Tibial nerve (tissue), 4 donors: ENCODE measurements around the gene EGFR. TPM values are rescaled to one million over a fixed set of nuclear protein-coding genes. Genes with fewer than 3 reads are reported as not detected.

Source experiments
- DNase-seq, 2 donors: peaks; one replicate each; pipeline ENCODE4 v3.0.0-alpha.2; 2019; ENCODE audit warnings: low spot score in 2 of 2
- H3K27ac ChIP-seq, 4 donors: fragments of 200-600 bp; sonication (generic) in 3 of 4; one replicate each; pipeline ENCODE4 v1.5.1; 2017 to 2019; ENCODE audit warnings: mild to moderate bottlenecking in 1 of 4
- H3K27me3 ChIP-seq, 2 donors: fragments of 200-600 bp; sonication (generic) in 1 of 2; one replicate each; pipeline versions ENCODE4 v1.5.1 to v1.6.0; 2017 to 2019
- H3K36me3 ChIP-seq, 3 donors: fragments of 200-600 bp; sonication (generic); one replicate each; pipeline ENCODE4 v1.5.1; 2018 to 2019
- H3K4me1 ChIP-seq, 4 donors: fragments of 200-600 bp; sonication (generic) in 3 of 4; one replicate each; pipeline ENCODE4 v1.5.1; 2017 to 2019
- H3K4me3 ChIP-seq, 4 donors: fragments of 200-600 bp; sonication (generic) in 3 of 4; one replicate each; pipeline ENCODE4 v1.5.1; 2017 to 2019; ENCODE audit warnings: mild to moderate bottlenecking in 1 of 4, moderate library complexity in 1 of 4
- H3K9me3 ChIP-seq, 4 donors: fragments of 200-600 bp; sonication (generic) in 3 of 4; one replicate each; pipeline ENCODE4 v1.5.1; 2017 to 2019
- CTCF ChIP-seq, 5 experiments: fragments of 200-600 bp in 3 of 5; fragments of 450-650 bp in 2 of 5; sonication (generic) in 3 of 5; IDR thresholded peaks; one replicate each; pipeline ENCODE4 v1.5.1; 2016 to 2019; ENCODE audit warnings: antibody characterized with exemption in 5 of 5, mild to moderate bottlenecking in 3 of 5, moderate library complexity in 2 of 5
- EP300 ChIP-seq, 2 donors: sonication (generic); formaldehyde crosslinking; IDR thresholded peaks; one replicate each; pipeline ENCODE4 v1.6.1; 2017; ENCODE audit warnings: antibody characterized with exemption in 2 of 2, mild to moderate bottlenecking in 1 of 2
- POLR2A ChIP-seq, 2 donors: fragments of 450-650 bp; IDR thresholded peaks; one replicate each; pipeline ENCODE4 v1.6.1; 2017; ENCODE audit warnings: antibody characterized with exemption in 2 of 2, mild to moderate bottlenecking in 2 of 2, moderate library complexity in 2 of 2
- WGBS, 2 donors: methylation state at CpG; one replicate each; pipeline ENCODE4 v1.1.5; 2018; 5-methylcytosine and 5-hydroxymethylcytosine counted together
- total RNA-seq, 4 donors: library from RNA; depleted of rRNA; stranded (reverse); fragments of >200 nt; gene quantifications; one replicate each; pipeline ENCODE4 v1.1.0, GENCODE V29; 2016

The EGFR gene
- total RNA-seq, 4 donors from 2014 or later = 72.3 to 136 (median 127) TPM

GRCh38 chr7:55254596-55255495 lies 236.0 kb downstream of the EGFR start:
- peak overlapping the region; percentile 37 to 63 (median 58) for H3K4me3 ChIP-seq
- H3K27ac ChIP-seq = peak overlapping the region in 1 of 4 donors; percentile 75
- WGBS, 2 donors = 1 to 2% methylated on average over 36 to 49 of the region's 80 CpGs
- H3K4me1 ChIP-seq = peaks cover 0 to 13% (median 9%) of the 10 kb centered on the region in 4 donors
- no peaks in the 10 kb centered on the region for H3K9me3 ChIP-seq
- H3K27me3 ChIP-seq = peaks cover 0 to 37% of the 10 kb centered on the region in 2 donors
- peak; percentile 78 to 84 for DNase-seq
- TF ChIP-seq EP300 (IDR thresholded peaks at IDR 0.05) (peak in 1 of 2 donors; percentile 36), POLR2A (IDR thresholded peaks at IDR 0.05) (no peak), CTCF (IDR thresholded peaks at IDR 0.05) (peak; percentile 89 to 98 (median 94))
- no peaks in the 10 kb centered on the region for H3K36me3 ChIP-seq

GRCh38 chr7:55255496-55256445 lies 237.0 kb downstream of the EGFR start:
- Histone ChIP-seq H3K27ac (peak overlapping the region in 1 of 4 donors; percentile 75), H3K4me3 (peak overlapping the region; percentile 37 to 63 (median 58)), H3K9me3 (no peaks in the 10 kb centered on the region), H3K4me1 (peaks cover 0 to 13% (median 9%) of the 10 kb centered on the region in 4 donors), H3K36me3 (no peaks in the 10 kb centered on the region), H3K27me3 (peaks cover 0 to 37% of the 10 kb centered on the region in 2 donors)
- WGBS, 2 donors = 24 to 31% methylated on average over 34 to 43 of the region's 43 CpGs
- TF ChIP-seq CTCF (IDR thresholded peaks at IDR 0.05) (peak; percentile 82 to 92 (median 90)), EP300 (IDR thresholded peaks at IDR 0.05) (peak in 1 of 2 donors; percentile 46), POLR2A (IDR thresholded peaks at IDR 0.05) (no peak)
- peak; percentile 81 to 83 for DNase-seq

- Histone ChIP-seq H3K27ac (no peak overlapping the region), H3K9me3 (peaks cover 0 to 2% (median 0%) of the 10 kb centered on the region in 4 donors), H3K4me3 (no peak overlapping the region), H3K27me3 (peaks cover 0 to 28% of the 10 kb centered on the region in 2 donors), H3K36me3 (no peaks in the 10 kb centered on the region), H3K4me1 (peaks cover 0 to 13% (median 9%) of the 10 kb centered on the region in 4 donors)
- no peak for DNase-seq
- 83% methylated on average over 9 of the region's 9 CpGs for WGBS, 2 donors
- TF ChIP-seq POLR2A (IDR thresholded peaks at IDR 0.05) (no peak), CTCF (IDR thresholded peaks at IDR 0.05) (no peak), EP300 (IDR thresholded peaks at IDR 0.05) (no peak)
Observed at GRCh38 chr7:55258631-55259030, 239.8 kb downstream of the EGFR start.

GRCh38 chr7:55260171-55260570 lies 241.4 kb downstream of the EGFR start:
- Histone ChIP-seq H3K27me3 (peaks cover 0 to 17% of the 10 kb centered on the region in 2 donors), H3K4me1 (peaks cover 0 to 6% (median 2%) of the 10 kb centered on the region in 4 donors), H3K36me3 (no peaks in the 10 kb centered on the region), H3K4me3 (no peak overlapping the region), H3K9me3 (peaks cover 0 to 2% (median 0%) of the 10 kb centered on the region in 4 donors), H3K27ac (no peak overlapping the region)
- 76 to 83% methylated on average over 9 of the region's 9 CpGs for WGBS, 2 donors
- DNase-seq = no peak
- TF ChIP-seq POLR2A (IDR thresholded peaks at IDR 0.05) = no peak
- no peak for TF ChIP-seq EP300 (IDR thresholded peaks at IDR 0.05)
- TF ChIP-seq CTCF (IDR thresholded peaks at IDR 0.05) = no peak
